SK-N-SH treated with all-trans-retinoic acid at 6 μM for 48 hours (cell line): ENCODE data around the gene SPATS2L.

Source experiments
- ATAC-seq: fragments of 200-7000 bp; cut with Tn5 transposase; 3 replicates; pipeline ENCODE4 v1.9.1; 2020; ENCODE audit warnings: mild to moderate bottlenecking, moderate library complexity
- ARNTL ChIP-seq: fragments of 450-650 bp; formaldehyde crosslinking; IDR thresholded peaks from 2 replicates; pipeline ENCODE4 v1.5.0; 2020; ENCODE audit warnings: low read depth, mild to moderate bottlenecking, moderate library complexity, borderline replicate concordance
- CSDC2 ChIP-seq: fragments of 250-450 bp; sonication (Bioruptor Pico); IDR thresholded peaks from 2 replicates; pipeline ENCODE4 v1.5.0; 2020; ENCODE audit warnings: mild to moderate bottlenecking, moderate library complexity
- GLIS3 ChIP-seq: fragments of 250-450 bp; sonication (Bioruptor Pico); IDR thresholded peaks from 2 replicates; pipeline ENCODE4 v1.5.0; 2020; ENCODE audit warnings: mild to moderate bottlenecking, moderate library complexity
- ISL1 ChIP-seq: fragments of 250-450 bp; sonication (Bioruptor Pico); IDR thresholded peaks from 2 replicates; pipeline ENCODE4 v2.1.2; 2022; ENCODE audit warnings: mild to moderate bottlenecking, moderate library complexity
- OSR1 ChIP-seq: fragments of 250-450 bp; sonication (Bioruptor Pico); IDR thresholded peaks from 2 replicates; pipeline ENCODE4 v1.8.0; 2022; ENCODE audit warnings: moderate library complexity, mild to moderate bottlenecking, inconsistent platforms
- PPARA ChIP-seq: fragments of 250-450 bp; sonication (Bioruptor Pico); IDR thresholded peaks from 2 replicates; pipeline ENCODE4 v1.5.0; 2020; ENCODE audit warnings: mild to moderate bottlenecking, borderline replicate concordance
- SNAI2 ChIP-seq: fragments of 250-450 bp; sonication (Bioruptor Pico); IDR thresholded peaks from 2 replicates; pipeline ENCODE4 v1.5.0; 2020; ENCODE audit warnings: mild to moderate bottlenecking, moderate library complexity
- TCF4 ChIP-seq: fragments of 250-450 bp; sonication (Bioruptor Pico); IDR thresholded peaks from 2 replicates; pipeline ENCODE4 v1.8.0; 2021; ENCODE audit warnings: mild to moderate bottlenecking, moderate library complexity, borderline replicate concordance
- ZC3H10 ChIP-seq: fragments of 250-450 bp; sonication (Bioruptor Pico); IDR thresholded peaks from 2 replicates; pipeline ENCODE4 v1.5.1; 2021; ENCODE audit warnings: mild to moderate bottlenecking, moderate library complexity
- ZFP3 ChIP-seq: fragments of 250-450 bp; sonication (Bioruptor Pico); IDR thresholded peaks from 2 replicates; pipeline ENCODE4 v1.5.0; 2020; ENCODE audit warnings: mild to moderate bottlenecking, moderate library complexity
- ZFP30 ChIP-seq: fragments of 450-650 bp; formaldehyde crosslinking; IDR thresholded peaks from 2 replicates; pipeline ENCODE4 v1.5.0; 2022; ENCODE audit warnings: mild to moderate bottlenecking, moderate library complexity
- ZNF70 ChIP-seq: fragments of 450-650 bp; formaldehyde crosslinking; IDR thresholded peaks from 2 replicates; pipeline ENCODE4 v1.5.0; 2020; ENCODE audit warnings: mild to moderate bottlenecking, moderate library complexity
- ZNF8 ChIP-seq: fragments of 450-650 bp; formaldehyde crosslinking; IDR thresholded peaks from 2 replicates; pipeline ENCODE4 v1.5.0; 2020; ENCODE audit warnings: mild to moderate bottlenecking, moderate library complexity
- TF ChIP-seq, protein P1 (sequence below): fragments of 250-450 bp; sonication (Bioruptor Pico); IDR thresholded peaks from 2 replicates; pipeline ENCODE4 v1.8.0; 2020; ENCODE audit warnings: mild to moderate bottlenecking, moderate library complexity, borderline replicate concordance
- TF ChIP-seq, protein P2 (sequence below): fragments of 250-450 bp; sonication (Bioruptor Pico); IDR thresholded peaks from 2 replicates; pipeline ENCODE4 v1.8.0; 2021; ENCODE audit warnings: low read depth, mild to moderate bottlenecking, moderate library complexity, borderline replicate concordance
- TF ChIP-seq, protein P3 (sequence below): fragments of 250-450 bp; sonication (Bioruptor Pico); IDR thresholded peaks from 2 replicates; pipeline ENCODE4 v1.5.0; 2020; ENCODE audit warnings: mild to moderate bottlenecking, moderate library complexity

Gene SPATS2L

DNA sequence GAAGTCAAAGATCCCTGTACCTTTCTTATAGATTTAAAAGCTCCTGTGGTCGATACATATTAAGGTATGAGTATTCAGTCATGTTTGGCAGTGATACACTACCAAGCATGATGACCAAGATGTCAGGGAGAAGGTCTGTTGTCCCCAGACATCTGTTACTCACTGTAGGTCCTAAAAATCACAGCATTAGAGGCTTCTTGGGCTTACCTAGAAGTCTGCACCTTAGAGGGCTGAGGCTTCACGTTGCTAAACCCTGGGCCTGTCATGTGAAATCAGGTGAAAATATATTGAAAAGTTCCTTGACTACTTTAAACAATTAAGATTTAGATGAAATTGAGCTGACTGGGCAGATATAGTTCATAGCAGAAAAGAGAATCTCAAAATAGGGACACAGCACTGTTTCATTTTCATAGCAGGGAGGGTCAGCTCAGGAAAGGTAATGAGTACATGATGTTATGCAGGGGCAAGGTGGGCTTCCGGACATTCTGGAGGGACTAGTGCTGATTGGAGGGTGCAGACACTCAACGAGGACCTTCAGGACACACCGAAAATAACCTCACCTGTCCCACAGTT is 78.7 kb downstream of the SPATS2L start:
- no peak for ATAC-seq
- TF ChIP-seq, protein P1, sequence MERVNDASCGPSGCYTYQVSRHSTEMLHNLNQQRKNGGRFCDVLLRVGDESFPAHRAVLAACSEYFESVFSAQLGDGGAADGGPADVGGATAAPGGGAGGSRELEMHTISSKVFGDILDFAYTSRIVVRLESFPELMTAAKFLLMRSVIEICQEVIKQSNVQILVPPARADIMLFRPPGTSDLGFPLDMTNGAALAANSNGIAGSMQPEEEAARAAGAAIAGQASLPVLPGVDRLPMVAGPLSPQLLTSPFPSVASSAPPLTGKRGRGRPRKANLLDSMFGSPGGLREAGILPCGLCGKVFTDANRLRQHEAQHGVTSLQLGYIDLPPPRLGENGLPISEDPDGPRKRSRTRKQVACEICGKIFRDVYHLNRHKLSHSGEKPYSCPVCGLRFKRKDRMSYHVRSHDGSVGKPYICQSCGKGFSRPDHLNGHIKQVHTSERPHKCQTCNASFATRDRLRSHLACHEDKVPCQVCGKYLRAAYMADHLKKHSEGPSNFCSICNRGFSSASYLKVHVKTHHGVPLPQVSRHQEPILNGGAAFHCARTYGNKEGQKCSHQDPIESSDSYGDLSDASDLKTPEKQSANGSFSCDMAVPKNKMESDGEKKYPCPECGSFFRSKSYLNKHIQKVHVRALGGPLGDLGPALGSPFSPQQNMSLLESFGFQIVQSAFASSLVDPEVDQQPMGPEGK (CRISPR knock-in tag) = no peak
- TF ChIP-seq ISL1 (CRISPR knock-in tag) = no peak
- no peak for TF ChIP-seq PPARA (CRISPR knock-in tag)
- no peak for TF ChIP-seq ZFP3
- TF ChIP-seq, protein P2, sequence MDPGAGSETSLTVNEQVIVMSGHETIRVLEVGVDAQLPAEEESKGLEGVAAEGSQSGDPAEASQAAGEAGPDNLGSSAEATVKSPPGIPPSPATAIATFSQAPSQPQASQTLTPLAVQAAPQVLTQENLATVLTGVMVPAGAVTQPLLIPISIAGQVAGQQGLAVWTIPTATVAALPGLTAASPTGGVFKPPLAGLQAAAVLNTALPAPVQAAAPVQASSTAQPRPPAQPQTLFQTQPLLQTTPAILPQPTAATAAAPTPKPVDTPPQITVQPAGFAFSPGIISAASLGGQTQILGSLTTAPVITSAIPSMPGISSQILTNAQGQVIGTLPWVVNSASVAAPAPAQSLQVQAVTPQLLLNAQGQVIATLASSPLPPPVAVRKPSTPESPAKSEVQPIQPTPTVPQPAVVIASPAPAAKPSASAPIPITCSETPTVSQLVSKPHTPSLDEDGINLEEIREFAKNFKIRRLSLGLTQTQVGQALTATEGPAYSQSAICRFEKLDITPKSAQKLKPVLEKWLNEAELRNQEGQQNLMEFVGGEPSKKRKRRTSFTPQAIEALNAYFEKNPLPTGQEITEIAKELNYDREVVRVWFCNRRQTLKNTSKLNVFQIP (CRISPR knock-in tag) = no peak
- TF ChIP-seq CSDC2 (CRISPR knock-in tag) = no peak
- TF ChIP-seq, all 23 proteins: peak for 0

DNA sequence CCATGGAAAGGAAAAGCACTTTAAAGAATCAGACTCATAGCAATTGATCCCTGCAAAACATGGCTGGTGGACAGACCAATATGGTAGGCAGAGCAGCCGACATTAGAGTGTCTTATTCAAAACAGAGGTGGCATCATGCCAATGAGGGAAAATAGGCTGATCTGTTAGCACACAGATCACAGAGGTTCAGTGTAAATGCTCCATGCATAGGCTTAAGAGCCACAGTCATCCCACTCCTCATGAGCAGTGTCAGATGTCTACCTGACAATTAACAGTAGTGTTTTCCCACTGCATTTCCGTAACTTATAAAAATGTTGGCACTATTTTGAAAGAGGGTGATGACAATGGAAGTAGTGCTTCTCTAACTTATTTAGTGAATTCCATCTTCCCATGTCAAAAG is 86.7 kb downstream of the SPATS2L start:
- no peak for ATAC-seq
- TF ChIP-seq, protein P1 (CRISPR knock-in tag) = no peak
- TF ChIP-seq ZNF70 (CRISPR knock-in tag) (no peak), GLIS3 (no peak), ISL1 (CRISPR knock-in tag) (peak; percentile 75), OSR1 (CRISPR knock-in tag) (no peak)

DNA sequence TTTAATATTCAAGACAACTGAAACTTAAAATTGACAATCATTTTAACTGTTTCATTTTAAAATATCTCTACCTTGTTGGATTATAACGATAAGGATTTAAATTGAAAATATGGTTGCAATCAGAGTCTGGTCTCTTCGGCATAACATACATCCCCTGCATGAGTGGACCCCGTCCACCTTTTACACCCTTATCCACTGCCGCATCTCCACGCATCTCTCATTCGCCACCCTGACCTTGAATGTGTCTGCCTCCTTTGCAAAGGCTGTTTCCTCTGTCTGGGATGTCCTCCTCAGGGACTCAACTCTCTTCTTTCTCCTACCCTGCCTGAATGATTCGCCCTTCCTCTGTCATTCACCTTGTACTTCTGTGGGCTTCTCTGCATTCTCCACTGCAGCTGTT is 87.6 kb downstream of the SPATS2L start:
- ATAC-seq = no peak
- TF ChIP-seq ISL1 (CRISPR knock-in tag) (no peak), ZNF8 (no peak), ZC3H10 (CRISPR knock-in tag) (no peak), OSR1 (CRISPR knock-in tag) (no peak), CSDC2 (CRISPR knock-in tag) (no peak), ZNF70 (CRISPR knock-in tag) (no peak), TCF4 (CRISPR knock-in tag) (no peak), GLIS3 (no peak), PPARA (CRISPR knock-in tag) (no peak), ZFP30 (CRISPR knock-in tag) (no peak), ARNTL (CRISPR knock-in tag) (no peak)
- TF ChIP-seq, protein P2 (CRISPR knock-in tag) = no peak
- TF ChIP-seq, protein P3, sequence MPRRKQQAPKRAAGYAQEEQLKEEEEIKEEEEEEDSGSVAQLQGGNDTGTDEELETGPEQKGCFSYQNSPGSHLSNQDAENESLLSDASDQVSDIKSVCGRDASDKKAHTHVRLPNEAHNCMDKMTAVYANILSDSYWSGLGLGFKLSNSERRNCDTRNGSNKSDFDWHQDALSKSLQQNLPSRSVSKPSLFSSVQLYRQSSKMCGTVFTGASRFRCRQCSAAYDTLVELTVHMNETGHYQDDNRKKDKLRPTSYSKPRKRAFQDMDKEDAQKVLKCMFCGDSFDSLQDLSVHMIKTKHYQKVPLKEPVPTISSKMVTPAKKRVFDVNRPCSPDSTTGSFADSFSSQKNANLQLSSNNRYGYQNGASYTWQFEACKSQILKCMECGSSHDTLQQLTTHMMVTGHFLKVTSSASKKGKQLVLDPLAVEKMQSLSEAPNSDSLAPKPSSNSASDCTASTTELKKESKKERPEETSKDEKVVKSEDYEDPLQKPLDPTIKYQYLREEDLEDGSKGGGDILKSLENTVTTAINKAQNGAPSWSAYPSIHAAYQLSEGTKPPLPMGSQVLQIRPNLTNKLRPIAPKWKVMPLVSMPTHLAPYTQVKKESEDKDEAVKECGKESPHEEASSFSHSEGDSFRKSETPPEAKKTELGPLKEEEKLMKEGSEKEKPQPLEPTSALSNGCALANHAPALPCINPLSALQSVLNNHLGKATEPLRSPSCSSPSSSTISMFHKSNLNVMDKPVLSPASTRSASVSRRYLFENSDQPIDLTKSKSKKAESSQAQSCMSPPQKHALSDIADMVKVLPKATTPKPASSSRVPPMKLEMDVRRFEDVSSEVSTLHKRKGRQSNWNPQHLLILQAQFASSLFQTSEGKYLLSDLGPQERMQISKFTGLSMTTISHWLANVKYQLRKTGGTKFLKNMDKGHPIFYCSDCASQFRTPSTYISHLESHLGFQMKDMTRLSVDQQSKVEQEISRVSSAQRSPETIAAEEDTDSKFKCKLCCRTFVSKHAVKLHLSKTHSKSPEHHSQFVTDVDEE (CRISPR knock-in tag) = no peak

DNA sequence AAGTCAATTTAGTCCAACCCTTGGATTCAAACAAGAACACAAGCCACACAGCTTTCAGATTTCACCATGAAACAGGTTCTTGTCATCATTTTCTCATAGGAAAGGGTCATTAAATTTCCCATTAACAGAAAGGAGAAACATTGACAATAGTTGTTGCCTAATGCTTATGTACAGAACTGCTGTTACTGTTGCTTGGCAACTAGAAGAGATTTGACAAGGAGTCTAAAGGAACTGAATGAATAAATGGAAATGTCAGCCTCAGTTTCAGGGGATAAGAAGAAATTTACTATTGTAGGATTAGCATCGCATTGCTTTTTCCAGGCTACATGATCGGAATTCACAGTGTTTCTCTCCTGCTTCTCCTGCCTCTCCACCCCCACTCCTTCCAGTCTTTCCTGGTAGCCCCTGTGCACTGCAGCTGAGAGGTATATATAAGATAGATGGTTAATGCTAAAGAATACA is 90.3 kb downstream of the SPATS2L start:
- peak; percentile 55 for ATAC-seq
- TF ChIP-seq GLIS3 (no peak), SNAI2 (CRISPR knock-in tag) (no peak), CSDC2 (CRISPR knock-in tag) (no peak)
- TF ChIP-seq, protein P3 (CRISPR knock-in tag) = no peak
- TF ChIP-seq, protein P1 (CRISPR knock-in tag) = no peak
